H1 (cell line): ENCODE results near the gene PDK2. TPM values are rescaled to one million over a fixed set of nuclear protein-coding genes. Genes with fewer than 3 reads are reported as not detected.

ENCODE experiments used
- CTCF ChIA-PET: fragments of 300-600 bp; sonication (Branson Sonifier 250); formaldehyde crosslinking; loops from one replicate; lab custom pipeline; 2021; ENCODE audit not compliant: partially characterized antibody; lab: Charles Lee
- POLR2A ChIA-PET: fragments of 300-600 bp; sonication (Branson Sonifier 250); formaldehyde crosslinking; loops from one replicate; lab custom pipeline; 2021; ENCODE audit warnings: inconsistent platforms; ENCODE audit not compliant: partially characterized antibody; lab: Charles Lee
- DNase-seq, 2 experiments: peaks; one replicate each; pipeline versions ENCODE4 v3.0.0 to v3.0.0-alpha.2; 2010 to 2022; ENCODE audit warnings: low spot score in 2 of 2, low read depth in 1 of 2, mixed read lengths in 1 of 2
- FAIRE-seq: peaks from 2 replicates; lab custom pipeline; 2011; peaks lifted over from hg19 to GRCh38; lab: Jason Lieb, UNC
- H2AFZ ChIP-seq: 2 replicates; pipeline ENCODE4 v1.8.1; 2012; ENCODE audit warnings: low read length, inconsistent platforms
- H2AK5ac ChIP-seq: 2 replicates; pipeline ENCODE4 v1.6.1; 2013; ENCODE audit warnings: low read depth, low read length
- H2BK120ac ChIP-seq: replicated peaks from 2 replicates; pipeline ENCODE3; 2013; ENCODE audit warnings: low read depth, low read length, inconsistent platforms
- H2BK12ac ChIP-seq: 2 replicates; pipeline ENCODE4 v1.6.1; 2013; ENCODE audit warnings: low read depth, low read length
- H2BK15ac ChIP-seq: 2 replicates; pipeline ENCODE4 v1.6.1; 2013; ENCODE audit warnings: low read length
- H2BK20ac ChIP-seq: 2 replicates; pipeline ENCODE4 v1.6.1; 2013; ENCODE audit warnings: low read length
- H2BK5ac ChIP-seq: 2 replicates; pipeline ENCODE4 v1.6.1; 2013; ENCODE audit warnings: low read depth, low read length
- H3K14ac ChIP-seq: 2 replicates; pipeline ENCODE4 v1.6.1; 2013; ENCODE audit warnings: inconsistent platforms; ENCODE audit not compliant: insufficient read length
- H3K18ac ChIP-seq: 2 replicates; pipeline ENCODE4 v1.6.1; 2013; ENCODE audit warnings: low read length; ENCODE audit errors: extremely low read depth
- H3K23ac ChIP-seq: 2 replicates; pipeline ENCODE4 v1.6.1; 2013; ENCODE audit warnings: inconsistent platforms; ENCODE audit not compliant: insufficient read length
- H3K23me2 ChIP-seq: 2 replicates; pipeline ENCODE4 v1.6.1; 2013; ENCODE audit warnings: low read depth, low read length
- H3K27ac ChIP-seq: 2 replicates; pipeline ENCODE4 v1.6.1; 2011; ENCODE audit warnings: low read depth, low read length, inconsistent platforms
- H3K27me3 ChIP-seq, 4 experiments: replicated peaks in 1 of 4; 1 replicate in 1 of 4; 2 replicates in 3 of 4; pipeline versions ENCODE4 v1.6.1 to v1.8.1; 2011 to 2013; ENCODE audit warnings: low read length in 3 of 4, mild to moderate bottlenecking in 3 of 4, inconsistent platforms in 2 of 4, mixed read lengths in 2 of 4, moderate library complexity in 1 of 4; ENCODE audit not compliant: control insufficient read depth in 3 of 4, insufficient read depth in 3 of 4; ENCODE audit errors: extremely low read depth in 1 of 4
- H3K36me3 ChIP-seq, 4 experiments: 2 replicates each; pipeline versions ENCODE4 v1.6.1 to v1.8.1; 2011 to 2013; ENCODE audit warnings: mild to moderate bottlenecking in 4 of 4, low read length in 3 of 4, moderate library complexity in 2 of 4, control low read depth in 1 of 4, inconsistent platforms in 1 of 4; ENCODE audit not compliant: insufficient read depth in 4 of 4, control insufficient read depth in 2 of 4
- H3K4ac ChIP-seq: replicated peaks from 2 replicates; pipeline ENCODE3; 2013; ENCODE audit warnings: low read length, low read depth, mixed read lengths, inconsistent platforms; ENCODE audit not compliant: insufficient read length
- H3K4me1 ChIP-seq, 4 experiments: replicated peaks in 1 of 4; 1 replicate in 1 of 4; 2 replicates in 3 of 4; pipeline versions ENCODE4 v1.6.1 to v1.8.1; 2011 to 2013; ENCODE audit warnings: low read length in 3 of 4, inconsistent platforms in 2 of 4, mixed read lengths in 1 of 4; ENCODE audit not compliant: insufficient read depth in 4 of 4, control insufficient read depth in 3 of 4
- H3K4me2 ChIP-seq, 2 experiments: 2 replicates each; pipeline versions ENCODE4 v1.6.1 to v1.8.1; 2011 to 2013; ENCODE audit warnings: low read depth in 2 of 2, low read length in 2 of 2, control low read depth in 1 of 2, inconsistent platforms in 1 of 2, mild to moderate bottlenecking in 1 of 2; ENCODE audit not compliant: insufficient read depth in 1 of 2
- H3K4me3 ChIP-seq, 4 experiments: fragments of 200-600, 300-600 bp in 1 of 4; sonication (generic), shearing (Covaris generic), sonication (Bioruptor Twin) in 1 of 4; 2 replicates each; pipeline versions ENCODE4 v1.5.1 to v1.8.1; 2011 to 2016; ENCODE audit warnings: low read length in 4 of 4, low read depth in 3 of 4, control low read depth in 2 of 4, inconsistent platforms in 2 of 4, mild to moderate bottlenecking in 2 of 4, mixed read lengths in 1 of 4, moderate library complexity in 1 of 4; ENCODE audit not compliant: insufficient read depth in 2 of 4; ENCODE audit errors: extremely low read depth in 1 of 4
- H3K56ac ChIP-seq: replicated peaks from 2 replicates; pipeline ENCODE3; 2013; ENCODE audit warnings: low read depth, mild to moderate bottlenecking, mixed read lengths, low read length, inconsistent platforms; ENCODE audit not compliant: insufficient read length
- H3K79me1 ChIP-seq: 2 replicates; pipeline ENCODE4 v1.6.1; 2013; ENCODE audit warnings: low read depth, low read length, control low read depth
- H3K79me2 ChIP-seq, 2 experiments: 2 replicates each; pipeline versions ENCODE4 v1.6.1 to v1.8.1; 2012 to 2013; ENCODE audit warnings: low read length in 2 of 2, mild to moderate bottlenecking in 2 of 2, inconsistent platforms in 1 of 2; ENCODE audit not compliant: insufficient read depth in 2 of 2, control insufficient read depth in 1 of 2
- H3K9ac ChIP-seq, 4 experiments: replicated peaks in 1 of 4; 1 replicate in 1 of 4; 2 replicates in 3 of 4; pipeline versions ENCODE4 v1.6.1 to v1.8.1; 2011 to 2013; ENCODE audit warnings: low read depth in 3 of 4, low read length in 3 of 4, control low read depth in 2 of 4, mild to moderate bottlenecking in 2 of 4, moderate library complexity in 2 of 4, inconsistent platforms in 1 of 4; ENCODE audit errors: extremely low read depth in 1 of 4
- H3K9me3 ChIP-seq, 2 experiments: 2 replicates each; pipeline versions ENCODE4 v1.6.1 to v1.8.1; 2012 to 2013; ENCODE audit warnings: mild to moderate bottlenecking in 2 of 2, moderate library complexity in 2 of 2, control low read depth in 1 of 2, inconsistent platforms in 1 of 2, low read depth in 1 of 2, low read length in 1 of 2, mixed read lengths in 1 of 2; ENCODE audit not compliant: insufficient read depth in 2 of 2
- H4K20me1 ChIP-seq, 2 experiments: replicated peaks in 1 of 2; 2 replicates each; pipeline versions ENCODE3 to v1.8.1; 2011 to 2013; ENCODE audit warnings: inconsistent platforms in 2 of 2, low read length in 2 of 2, mild to moderate bottlenecking in 1 of 2; ENCODE audit not compliant: insufficient read depth in 2 of 2, control insufficient read depth in 1 of 2
- H4K5ac ChIP-seq: 2 replicates; pipeline ENCODE4 v1.6.1; 2013; ENCODE audit warnings: low read length, low read depth, mixed read lengths, inconsistent platforms; ENCODE audit not compliant: insufficient read length
- H4K8ac ChIP-seq: 2 replicates; pipeline ENCODE4 v1.8.0; 2013; ENCODE audit warnings: mild to moderate bottlenecking, moderate library complexity, low read length, inconsistent platforms; ENCODE audit not compliant: insufficient read depth; ENCODE audit errors: extremely low read depth
- H4K91ac ChIP-seq: replicated peaks from 2 replicates; pipeline ENCODE3; 2013; ENCODE audit warnings: low read length, mixed read lengths, inconsistent platforms; ENCODE audit not compliant: insufficient read length
- ATF2 ChIP-seq: IDR thresholded peaks from 2 replicates; pipeline ENCODE4 v1.6.1; 2012; ENCODE audit warnings: low read length, inconsistent platforms
- EGR1 ChIP-seq: IDR thresholded peaks from 2 replicates; pipeline ENCODE4 v1.6.1; 2011; ENCODE audit warnings: low read depth, low read length, borderline replicate concordance
- JUND ChIP-seq: IDR thresholded peaks from 2 replicates; pipeline ENCODE4 v1.6.1; 2011; ENCODE audit warnings: mild to moderate bottlenecking, improper control_type of control experiment, low read length
- RFX5 ChIP-seq: IDR thresholded peaks from 2 replicates; pipeline ENCODE4 v1.6.1; 2011; ENCODE audit warnings: low read depth, low read length, improper control_type of control experiment, borderline replicate concordance
- SAP30 ChIP-seq: fragments of 300-600 bp; sonication (generic); IDR thresholded peaks from 2 replicates; pipeline ENCODE4 v1.7.1; 2012; ENCODE audit warnings: low read length, moderate library complexity, mild to moderate bottlenecking, inconsistent platforms; ENCODE audit not compliant: insufficient read depth, insufficient replicate concordance
- SP4 ChIP-seq: IDR thresholded peaks from 2 replicates; pipeline ENCODE4 v1.6.1; 2012; ENCODE audit warnings: low read length, inconsistent platforms
- whole genome bisulfite sequencing, 2 experiments: shearing (Covaris generic) in 1 of 2; methylation state at CpG; one replicate each; pipeline versions ENCODE4 v1.1.6 to v1.1.7; 2013 to 2015; ENCODE audit warnings: low lambda C conversion rate in 2 of 2, mixed read lengths in 2 of 2, inconsistent platforms in 1 of 2, low coverage in 1 of 2, missing lambda C conversion rate in 1 of 2; ENCODE audit not compliant: insufficient replicate concordance in 2 of 2, insufficient coverage in 1 of 2, insufficient read length in 1 of 2; ENCODE audit errors: extremely low coverage in 1 of 2, missing lambda C conversion rate in 1 of 2; 5-methylcytosine and 5-hydroxymethylcytosine counted together
- polyA plus RNA-seq, 7 experiments: library from polyadenylated mRNA; depleted of rRNA in 3 of 7; stranded (reverse) in 5 of 7; unstranded in 2 of 7; fragments of >200 nt in 5 of 7; fragments of 200-250 nt in 2 of 7; gene quantifications; 1 replicate in 5 of 7; 2 replicates in 1 of 7; 4 replicates in 1 of 7; pipeline versions ENCODE4 v1.2.1 to v1.2.3, GENCODE V29; 2011 to 2013; ENCODE audit warnings: missing spikeins in 2 of 7, mixed read lengths in 2 of 7
- total RNA-seq: library from RNA; stranded (reverse); fragmentation: NEBNext Ultra II Directional; extraction: Animal tissue kit (Norgen Biotek cat#: 25700); gene quantifications from 2 replicates; pipeline ENCODE4 v1.2.1, GENCODE V29; 2021

Gene PDK2
- total and polyA plus RNA-seq, 2 of the 8 experiments (the other 6 are each of a cell fraction or from before 2014, with no cell fraction given), result 18.3 to 121 TPM

GRCh38 chr17:50052822-50053653 is 42.1 kb upstream of the PDK2 start:
- WGBS, 2 experiments, result 78% methylated on average over 7 of the region's 7 CpGs; no CpG with 5 or more reads in 1 of the 2 experiments
- POLR2A ChIA-PET, result interaction anchor here (0.6 to 1.1 kb wide), 3 partner anchors 7 to 486 kb away, joined by 3 read pairs; no protein-coding TSS in a partner anchor

More at GRCh38 chr17:50052822-50053653, 42.1 kb upstream of the PDK2 start:
- peaks cover 0 to 13% (median 11%) of the 10 kb centered on the region in 4 experiments; a peak in 5 of 7 replicates for H3K27me3 ChIP-seq
- peak overlapping the region; percentile 24; the same call in 1 of the 2 replicates for H2BK20ac ChIP-seq
- H3K14ac ChIP-seq, result no peak overlapping the region
- H2AFZ ChIP-seq, result no peak overlapping the region
- H3K27ac ChIP-seq, result no peak overlapping the region
- no peak overlapping the region for H3K4me3 ChIP-seq
- TF ChIP-seq ATF2 (no peak), JUND (no peak), SP4 (no peak), EGR1 (no peak), RFX5 (no peak), SAP30 (no peak)
- H2BK12ac ChIP-seq, result peak overlapping the region; percentile 21; the same call in 1 of the 2 replicates
- DNase-seq (no peak), FAIRE-seq (no peak)
- H4K91ac ChIP-seq, result peak overlapping the region; percentile 7
- H2BK120ac ChIP-seq, result no peak overlapping the region
- no peak overlapping the region for H2BK5ac ChIP-seq
- no peak overlapping the region for H4K5ac ChIP-seq
- no peak overlapping the region for H2BK15ac ChIP-seq
- H3K79me2 ChIP-seq, result no peaks in the 10 kb centered on the region
- no peak overlapping the region for H3K4ac ChIP-seq
- H2AK5ac ChIP-seq, result no peak overlapping the region
- H3K56ac ChIP-seq, result no peak overlapping the region
- peaks cover 15% of the 10 kb centered on the region for H3K23me2 ChIP-seq
- no peaks in the 10 kb centered on the region for H3K79me1 ChIP-seq
- no peaks in the 10 kb centered on the region for H3K36me3 ChIP-seq
- no peak overlapping the region for H4K8ac ChIP-seq
- no peaks in the 10 kb centered on the region for H4K20me1 ChIP-seq
- no peak overlapping the region for H3K4me2 ChIP-seq
- no peak overlapping the region for H3K23ac ChIP-seq
- peaks cover 11 to 21% (median 15%) of the 10 kb centered on the region in 4 experiments for H3K4me1 ChIP-seq
- H3K18ac ChIP-seq, result no peak overlapping the region
- no peaks in the 10 kb centered on the region for H3K9me3 ChIP-seq
- CTCF ChIA-PET, result interaction anchor here (0.6 to 14.6 kb wide), 10 partner anchors 17 to 376 kb away, joined by 3 to 169 read pairs (median 4); partner anchors contain the start of gene PDK2
- no peak overlapping the region; a peak in 1 of 7 replicates for H3K9ac ChIP-seq
